ENCODE results near the gene AFDN.

- TF ChIP-seq CTCF (IDR thresholded peaks at IDR 0.05): no peak
- no peak for TF ChIP-seq POLR2A (IDR thresholded peaks at IDR 0.05)
Measured at GRCh38 chr6:167962711-167963110, 136.0 kb downstream of the AFDN start.

Measured in thyroid gland (tissue), 4 donors.